K562 (cell line): ENCODE measurements around the gene HCFC1R1. TPM values are rescaled to one million over a fixed set of nuclear protein-coding genes. Genes with fewer than 3 reads are reported as not detected.

ENCODE experiments used
- ARID1B ChIP-seq: fragments of 450-650 bp; IDR thresholded peaks from 2 replicates; pipeline ENCODE4 v1.6.1; 2016; ENCODE audit warnings: antibody characterized with exemption, mild to moderate bottlenecking, inconsistent platforms
- CC2D1A ChIP-seq: fragments of 450-650 bp; IDR thresholded peaks from 2 replicates; pipeline ENCODE4 v1.6.1; 2017; ENCODE audit warnings: mild to moderate bottlenecking
- CCNT2 ChIP-seq: IDR thresholded peaks from 2 replicates; pipeline ENCODE4 v1.6.1; 2011; ENCODE audit warnings: borderline replicate concordance, low read depth, mild to moderate bottlenecking, moderate library complexity, mixed read lengths, low read length; ENCODE audit not compliant: insufficient read length; ENCODE audit errors: extremely low read depth
- CHAMP1 ChIP-seq: fragments of 450-650 bp; IDR thresholded peaks from 2 replicates; pipeline ENCODE4 v1.6.1; 2016; ENCODE audit warnings: mild to moderate bottlenecking
- ETV6 ChIP-seq, 3 experiments: fragments of 150-350 bp in 1 of 3; sonication (generic) in 1 of 3; formaldehyde crosslinking in 1 of 3; IDR thresholded peaks; 2 replicates each; pipeline versions ENCODE4 v1.6.1 to v1.8.0; 2014 to 2022; ENCODE audit warnings: borderline replicate concordance in 2 of 3, low read depth in 2 of 3, antibody characterized with exemption in 1 of 3, low read length in 1 of 3, mild to moderate bottlenecking in 1 of 3, missing genetic modification reagents in 1 of 3
- FOXM1 ChIP-seq, 2 experiments: fragments of 450-650 bp in 1 of 2; sonication (generic) in 1 of 2; formaldehyde crosslinking in 1 of 2; IDR thresholded peaks; 2 replicates each; pipeline versions ENCODE4 v1.6.1 to v1.9.0; 2017 to 2022; ENCODE audit warnings: low read depth in 2 of 2, mild to moderate bottlenecking in 2 of 2, missing genetic modification reagents in 1 of 2, moderate library complexity in 1 of 2
- GABPA ChIP-seq: fragments of 200-800 bp; sonication (Bioruptor generic); conservative IDR thresholded peaks from 2 replicates; pipeline ENCODE4 v1.6.1; 2016; ENCODE audit warnings: low read depth, missing genetic modification characterization, missing compliant biosample characterization
- HNRNPH1 ChIP-seq: fragments of 200-400 bp; formaldehyde crosslinking; optimal IDR thresholded peaks from 2 replicates; pipeline ENCODE3; 2017; ENCODE audit warnings: low read depth, mild to moderate bottlenecking, low read length, moderate library complexity
- HNRNPL ChIP-seq: fragments of 200-400 bp; formaldehyde crosslinking; IDR thresholded peaks from 2 replicates; pipeline ENCODE4 v1.6.1; 2017; ENCODE audit warnings: low read depth, mild to moderate bottlenecking, low read length
- NONO ChIP-seq, 2 experiments: fragments of 200-400 bp in 1 of 2; fragments of 450-650 bp in 1 of 2; formaldehyde crosslinking in 1 of 2; IDR thresholded peaks; 2 replicates each; pipeline ENCODE4 v1.6.1; 2017; ENCODE audit warnings: low read depth in 2 of 2, mild to moderate bottlenecking in 2 of 2, moderate library complexity in 2 of 2, low read length in 1 of 2
- NR4A1 ChIP-seq, 2 experiments: fragments of 250-450 bp in 1 of 2; fragments of 450-650 bp in 1 of 2; sonication (Bioruptor Pico) in 1 of 2; IDR thresholded peaks; 2 replicates each; pipeline versions ENCODE4 v1.4.0 to v1.6.1; 2016 to 2020; ENCODE audit warnings: mild to moderate bottlenecking in 2 of 2, missing compliant biosample characterization in 1 of 2, missing genetic modification characterization in 1 of 2, moderate library complexity in 1 of 2
- POLR2B ChIP-seq: fragments of 450-650 bp; IDR thresholded peaks from 2 replicates; pipeline ENCODE4 v1.6.1; 2018; ENCODE audit warnings: low read depth; ENCODE audit not compliant: partially characterized antibody
- STAT5B ChIP-seq: fragments of 250-450 bp; sonication (Bioruptor Pico); IDR thresholded peaks from 2 replicates; pipeline ENCODE4 v1.8.0; 2021; ENCODE audit warnings: mild to moderate bottlenecking, inconsistent platforms
- TAF7 ChIP-seq: fragments of 450-650 bp; IDR thresholded peaks from 2 replicates; pipeline ENCODE4 v1.6.1; 2016; ENCODE audit warnings: missing genetic modification characterization, missing compliant biosample characterization
- ZKSCAN8 ChIP-seq: fragments of 200-800 bp; sonication (Bioruptor generic); IDR thresholded peaks from 2 replicates; pipeline ENCODE4 v1.6.1; 2016; ENCODE audit warnings: missing genetic modification characterization, missing compliant biosample characterization
- ZNF165 ChIP-seq: fragments of 250-450 bp; sonication (Bioruptor Pico); IDR thresholded peaks from 2 replicates; pipeline ENCODE4 v1.4.0; 2020; ENCODE audit warnings: borderline replicate concordance
- ZNF217 ChIP-seq: sonication (generic); formaldehyde crosslinking; IDR thresholded peaks from 2 replicates; pipeline ENCODE4 v1.8.0; 2022; ENCODE audit warnings: mild to moderate bottlenecking, missing genetic modification reagents
- ZNF551 ChIP-seq: fragments of 250-450 bp; sonication (Bioruptor Pico); IDR thresholded peaks from 2 replicates; pipeline ENCODE4 v1.5.0; 2021; ENCODE audit warnings: mild to moderate bottlenecking, moderate library complexity
- ZNF696 ChIP-seq: fragments of 250-450 bp; sonication (Bioruptor Pico); conservative IDR thresholded peaks from 2 replicates; pipeline ENCODE4 v1.4.0; 2020; ENCODE audit warnings: mild to moderate bottlenecking, moderate library complexity
- ZNF830 ChIP-seq: fragments of 250-450 bp; sonication (Bioruptor Pico); IDR thresholded peaks from 2 replicates; pipeline ENCODE4 v1.5.0; 2021; ENCODE audit warnings: mild to moderate bottlenecking
- polyA plus RNA-seq, 8 experiments: library from polyadenylated mRNA; depleted of rRNA in 4 of 8; stranded (reverse) in 5 of 8; unstranded in 3 of 8; fragments of >200 nt; fragmentation: Nextera tagmentation in 2 of 8; fragmentation: Illumina TruSeq in 1 of 8; extraction: Ambion mirVana in 2 of 8; extraction: Trizol in 1 of 8; gene quantifications; 2 replicates each; pipeline versions ENCODE4 v1.2.1 to v1.2.3, GENCODE V29; 2011 to 2014; ENCODE audit warnings: inconsistent platforms in 1 of 8, missing spikeins in 1 of 8
- total RNA-seq, 7 experiments: library from RNA; depleted of rRNA in 6 of 7; stranded (reverse); fragments of >200 nt in 6 of 7; fragmentation: Illumina TruSeq in 2 of 7; extraction: Trizol in 2 of 7; gene quantifications; 2 replicates each; pipeline versions ENCODE4 v1.2.1 to v1.2.3, GENCODE V29; 2011 to 2021; ENCODE audit warnings: low replicate concordance in 1 of 7
- TF ChIP-seq, protein P1 (sequence below): sonication (generic); formaldehyde crosslinking; IDR thresholded peaks from 2 replicates; pipeline ENCODE4 v1.8.0; 2022; ENCODE audit warnings: mild to moderate bottlenecking, low read depth, missing genetic modification reagents
- TF ChIP-seq, protein P2 (sequence below): fragments of 250-450 bp; sonication (Bioruptor Pico); IDR thresholded peaks from 2 replicates; pipeline ENCODE4 v1.4.0; 2020

HCFC1R1 gene
- total and polyA plus RNA-seq, 9 of the 15 experiments (the other 6 are each of a cell fraction or from before 2014, with no cell fraction given) = 2.2 to 29.0 (median 11.2) TPM

DNA sequence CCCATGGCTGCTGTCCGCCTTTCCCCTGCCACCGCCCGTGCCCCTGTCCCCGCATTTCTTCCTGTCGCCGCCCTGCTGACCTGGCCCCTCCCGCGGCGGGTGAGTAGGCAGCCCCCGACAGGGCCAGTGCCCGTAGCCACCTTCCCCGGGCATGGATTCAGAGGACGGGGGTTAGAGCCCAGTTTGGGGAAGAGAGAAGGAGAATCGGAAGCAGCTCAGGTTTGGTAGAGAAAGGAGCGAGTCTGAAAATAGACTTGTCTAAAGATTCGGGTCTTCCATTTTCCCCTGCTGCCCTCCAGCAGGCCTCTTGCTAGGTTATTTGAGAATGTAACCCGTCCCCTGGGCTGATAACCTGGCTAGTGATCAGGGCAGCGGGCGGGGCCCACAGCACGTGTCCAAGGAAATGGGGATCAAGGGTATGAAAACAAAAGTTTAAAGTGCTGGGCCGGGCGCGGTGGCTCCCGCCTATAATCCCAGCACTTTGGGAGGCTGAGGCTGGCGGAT, 18.9 kb downstream of the HCFC1R1 start (continued):
- no peak for TF ChIP-seq NR4A1 (CRISPR knock-in tag; IDR thresholded peaks at IDR 0.05)
- 0 out of 2 replicates have a peak, but pooled peaks have one; percentile 45 for TF ChIP-seq NR4A1 (tag; IDR thresholded peaks at IDR 0.05)
- TF ChIP-seq, protein P1, sequence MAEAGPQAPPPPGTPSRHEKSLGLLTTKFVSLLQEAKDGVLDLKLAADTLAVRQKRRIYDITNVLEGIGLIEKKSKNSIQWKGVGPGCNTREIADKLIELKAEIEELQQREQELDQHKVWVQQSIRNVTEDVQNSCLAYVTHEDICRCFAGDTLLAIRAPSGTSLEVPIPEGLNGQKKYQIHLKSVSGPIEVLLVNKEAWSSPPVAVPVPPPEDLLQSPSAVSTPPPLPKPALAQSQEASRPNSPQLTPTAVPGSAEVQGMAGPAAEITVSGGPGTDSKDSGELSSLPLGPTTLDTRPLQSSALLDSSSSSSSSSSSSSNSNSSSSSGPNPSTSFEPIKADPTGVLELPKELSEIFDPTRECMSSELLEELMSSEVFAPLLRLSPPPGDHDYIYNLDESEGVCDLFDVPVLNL (CRISPR knock-in tag) = no peak
- no peak for TF ChIP-seq STAT5B
- no peak for TF ChIP-seq ZKSCAN8 (CRISPR knock-in tag)
- TF ChIP-seq ZNF217 (CRISPR knock-in tag) = no peak
- TF ChIP-seq NONO (IDR thresholded peaks at IDR 0.05; ENCODE audit: low read depth in 2 of 2, low read length in 1 of 2) = no peak
- no peak for TF ChIP-seq ETV6 (IDR thresholded peaks at IDR 0.05; ENCODE audit: borderline replicate concordance in 1 of 2, low read depth in 2 of 2, low read length in 1 of 2)
- TF ChIP-seq ETV6 (CRISPR knock-in tag; IDR thresholded peaks at IDR 0.05; ENCODE audit: borderline replicate concordance) = no peak
- TF ChIP-seq ZNF551 = no peak
- no peak for TF ChIP-seq HNRNPL
- no peak for TF ChIP-seq HNRNPH1
- no peak for TF ChIP-seq CHAMP1
- TF ChIP-seq CC2D1A = no peak
- TF ChIP-seq GABPA (tag) = no peak; the same call in 1 of the 2 replicates
- no peak for TF ChIP-seq ZNF696
- TF ChIP-seq ZNF830 (CRISPR knock-in tag) = no peak
- peak; percentile 59 for TF ChIP-seq POLR2B
- no peak for TF ChIP-seq CCNT2
- TF ChIP-seq, protein P2, sequence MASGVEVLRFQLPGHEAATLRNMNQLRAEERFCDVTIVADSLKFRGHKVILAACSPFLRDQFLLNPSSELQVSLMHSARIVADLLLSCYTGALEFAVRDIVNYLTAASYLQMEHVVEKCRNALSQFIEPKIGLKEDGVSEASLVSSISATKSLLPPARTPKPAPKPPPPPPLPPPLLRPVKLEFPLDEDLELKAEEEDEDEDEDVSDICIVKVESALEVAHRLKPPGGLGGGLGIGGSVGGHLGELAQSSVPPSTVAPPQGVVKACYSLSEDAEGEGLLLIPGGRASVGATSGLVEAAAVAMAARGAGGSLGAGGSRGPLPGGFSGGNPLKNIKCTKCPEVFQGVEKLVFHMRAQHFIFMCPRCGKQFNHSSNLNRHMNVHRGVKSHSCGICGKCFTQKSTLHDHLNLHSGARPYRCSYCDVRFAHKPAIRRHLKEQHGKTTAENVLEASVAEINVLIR (CRISPR knock-in tag) = no peak
- TF ChIP-seq FOXM1 (IDR thresholded peaks at IDR 0.05; ENCODE audit: low read depth) = no peak
- TF ChIP-seq FOXM1 (CRISPR knock-in tag; IDR thresholded peaks at IDR 0.05; ENCODE audit: low read depth) = no peak
- TF ChIP-seq TAF7 (tag) = no peak
- peak; percentile 31; the same call in 1 of the 2 replicates for TF ChIP-seq ARID1B
- no peak for TF ChIP-seq ZNF165
